ENCODE measurements around the gene HDAC4. TPM values are rescaled to one million over a fixed set of nuclear protein-coding genes. Genes with fewer than 3 reads are reported as not detected.

Gene HDAC4
- total RNA-seq, 1 donor from 2014 or later: 11.8 TPM

- DNase-seq (ENCODE audit: low read depth): peak; percentile 47
- H3K27ac Mint-ChIP-seq (ENCODE audit: unreplicated experiment): no peak overlapping the region
- no peaks in the 10 kb centered on the region for H3K27me3 Mint-ChIP-seq (ENCODE audit: low read depth, unreplicated experiment)
- Histone ChIP-seq H3K4me2 (ENCODE audit: low read length) (peak overlapping the region; percentile 71), H3K9ac (ENCODE audit: low read length) (peak overlapping the region; percentile 37), H3K27ac (ENCODE audit: low read depth, low read length) (no peak overlapping the region), H3K4me3 (ENCODE audit: insufficient read depth, low read depth, low read length) (no peak overlapping the region), H3K79me2 (ENCODE audit: insufficient read depth, low read length) (peaks cover 12% of the 10 kb centered on the region), H3K27me3 (ENCODE audit: insufficient read depth, low read length) (no peaks in the 10 kb centered on the region), H4K20me1 (ENCODE audit: insufficient read depth, low read length) (peaks cover 7% of the 10 kb centered on the region), H3K4me1 (ENCODE audit: insufficient read depth, low read length) (peaks cover 11% of the 10 kb centered on the region), H3K9me3 (ENCODE audit: insufficient read depth, low read depth, low read length) (no peaks in the 10 kb centered on the region), H3K36me3 (ENCODE audit: insufficient read depth, low read length) (no peaks in the 10 kb centered on the region), H2AFZ (ENCODE audit: low read depth, low read length) (peak overlapping the region; percentile 59)
- H3K9me3 Mint-ChIP-seq (ENCODE audit: unreplicated experiment): no peaks in the 10 kb centered on the region
- peaks cover 2% of the 10 kb centered on the region for H3K36me3 Mint-ChIP-seq (ENCODE audit: low read depth, unreplicated experiment)
- H3K4me3 Mint-ChIP-seq (ENCODE audit: unreplicated experiment): no peak overlapping the region
- TF ChIP-seq EZH2 (IDR thresholded peaks at IDR 0.05; ENCODE audit: insufficient read depth, low read length): no peak
- TF ChIP-seq CTCF (IDR thresholded peaks at IDR 0.05; ENCODE audit: insufficient read depth, low read depth, low read length): no peak
- FAIRE-seq: no peak
- H3K4me1 Mint-ChIP-seq (ENCODE audit: low read depth, unreplicated experiment): peaks cover 23% of the 10 kb centered on the region
These were observed 115.5 kb downstream of the HDAC4 start for GRCh38 chr2:239285071-239285931.

- H3K27ac Mint-ChIP-seq (ENCODE audit: unreplicated experiment): no peak overlapping the region
- TF ChIP-seq EZH2 (IDR thresholded peaks at IDR 0.05; ENCODE audit: insufficient read depth, low read length) (no peak), CTCF (IDR thresholded peaks at IDR 0.05; ENCODE audit: insufficient read depth, low read depth, low read length) (no peak)
- H3K4me1 Mint-ChIP-seq (ENCODE audit: low read depth, unreplicated experiment): peaks cover 20% of the 10 kb centered on the region
- Histone ChIP-seq H3K4me3 (ENCODE audit: insufficient read depth, low read depth, low read length) (no peak overlapping the region), H3K79me2 (ENCODE audit: insufficient read depth, low read length) (peaks cover 10% of the 10 kb centered on the region), H3K4me2 (ENCODE audit: low read length) (no peak overlapping the region), H3K9ac (ENCODE audit: low read length) (no peak overlapping the region), H2AFZ (ENCODE audit: low read depth, low read length) (no peak overlapping the region), H3K4me1 (ENCODE audit: insufficient read depth, low read length) (peaks cover 22% of the 10 kb centered on the region), H3K9me3 (ENCODE audit: insufficient read depth, low read depth, low read length) (no peaks in the 10 kb centered on the region), H3K27ac (ENCODE audit: low read depth, low read length) (no peak overlapping the region), H3K27me3 (ENCODE audit: insufficient read depth, low read length) (no peaks in the 10 kb centered on the region), H3K36me3 (ENCODE audit: insufficient read depth, low read length) (no peaks in the 10 kb centered on the region), H4K20me1 (ENCODE audit: insufficient read depth, low read length) (peaks cover 7% of the 10 kb centered on the region)
- no peaks in the 10 kb centered on the region for H3K27me3 Mint-ChIP-seq (ENCODE audit: low read depth, unreplicated experiment)
- DNase-seq (ENCODE audit: low read depth): no peak
- H3K36me3 Mint-ChIP-seq (ENCODE audit: low read depth, unreplicated experiment): no peaks in the 10 kb centered on the region
- H3K9me3 Mint-ChIP-seq (ENCODE audit: unreplicated experiment): no peaks in the 10 kb centered on the region
- FAIRE-seq: no peak
- H3K4me3 Mint-ChIP-seq (ENCODE audit: unreplicated experiment): no peak overlapping the region
These were observed 116.6 kb downstream of the HDAC4 start for GRCh38 chr2:239283961-239284795.
